ENCODE measurements around the gene ZSCAN4.

Gene ZSCAN4, protein sequence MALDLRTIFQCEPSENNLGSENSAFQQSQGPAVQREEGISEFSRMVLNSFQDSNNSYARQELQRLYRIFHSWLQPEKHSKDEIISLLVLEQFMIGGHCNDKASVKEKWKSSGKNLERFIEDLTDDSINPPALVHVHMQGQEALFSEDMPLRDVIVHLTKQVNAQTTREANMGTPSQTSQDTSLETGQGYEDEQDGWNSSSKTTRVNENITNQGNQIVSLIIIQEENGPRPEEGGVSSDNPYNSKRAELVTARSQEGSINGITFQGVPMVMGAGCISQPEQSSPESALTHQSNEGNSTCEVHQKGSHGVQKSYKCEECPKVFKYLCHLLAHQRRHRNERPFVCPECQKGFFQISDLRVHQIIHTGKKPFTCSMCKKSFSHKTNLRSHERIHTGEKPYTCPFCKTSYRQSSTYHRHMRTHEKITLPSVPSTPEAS

DNA sequence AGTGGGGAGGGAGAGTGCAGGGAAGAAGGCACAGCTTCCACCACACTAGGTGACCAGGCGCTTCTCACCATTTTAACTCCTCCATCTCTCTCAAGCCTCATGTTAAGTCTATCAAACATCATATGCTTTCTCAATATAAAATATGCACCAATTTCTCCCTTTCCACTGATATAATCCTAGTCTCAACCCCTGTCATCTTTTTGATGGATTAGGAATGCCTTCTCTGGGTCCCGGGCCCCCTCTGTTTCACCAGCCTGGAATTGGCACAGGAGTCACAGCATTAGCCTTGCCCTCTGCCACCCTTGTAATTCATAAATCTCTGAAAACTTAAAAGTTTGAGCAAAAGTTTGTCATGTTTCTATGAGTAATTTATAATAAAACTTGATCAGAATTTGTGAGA is at the start of gene ZSCAN4:
Gene ZSCAN4, plus strand, starts transcription at position 301 of the 400 bp plus-strand sequence. CDS start 7,211 bp downstream, outside the sequence.
- H3K27me3 ChIP-seq (ENCODE audit: control insufficient read depth, insufficient read depth, low read length) = 0 out of 2 replicates have a peak, but pooled peaks cover 4% of the 10 kb centered on the region
- no peaks in the 10 kb centered on the region for H3K9me3 ChIP-seq (ENCODE audit: control insufficient read depth, insufficient read depth, low read length)
- no peak within 1 kb of the TSS for H3K9ac ChIP-seq (ENCODE audit: low read depth, low read length)
- H3K27ac ChIP-seq (ENCODE audit: low read depth, low read length) = no peak within 1 kb of the TSS
- H3K36me3 ChIP-seq (ENCODE audit: control insufficient read depth, insufficient read depth, low read length) = no peaks in the 10 kb centered on the region
- peaks cover 11% of the 10 kb centered on the region for H3K4me1 ChIP-seq (ENCODE audit: control insufficient read depth, insufficient read depth, low read length)
- H3K4me3 ChIP-seq (ENCODE audit: low read depth, low read length) = no peak within 1 kb of the TSS

DNA sequence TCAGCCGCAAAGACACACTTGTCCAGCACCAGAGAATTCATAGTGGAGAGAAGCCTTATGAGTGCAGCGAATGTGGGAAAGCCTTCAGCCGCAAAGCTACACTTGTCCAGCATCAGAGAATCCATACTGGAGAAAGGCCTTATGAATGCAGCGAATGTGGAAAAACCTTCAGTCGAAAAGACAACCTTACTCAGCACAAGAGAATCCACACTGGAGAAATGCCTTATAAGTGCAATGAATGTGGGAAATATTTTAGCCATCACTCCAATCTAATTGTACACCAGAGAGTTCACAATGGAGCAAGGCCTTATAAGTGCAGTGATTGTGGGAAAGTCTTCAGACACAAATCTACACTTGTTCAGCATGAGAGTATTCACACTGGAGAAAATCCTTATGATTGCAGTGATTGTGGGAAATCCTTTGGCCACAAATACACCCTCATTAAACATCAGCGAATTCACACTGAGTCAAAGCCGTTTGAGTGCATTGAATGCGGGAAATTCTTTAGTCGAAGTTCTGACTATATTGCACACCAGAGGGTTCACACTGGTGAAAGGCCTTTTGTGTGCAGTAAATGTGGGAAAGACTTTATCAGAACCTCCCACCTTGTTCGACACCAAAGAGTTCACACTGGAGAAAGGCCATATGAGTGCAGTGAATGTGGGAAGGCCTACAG is 47.9 kb upstream of the ZSCAN4 start:
- H3K36me3 ChIP-seq (ENCODE audit: control insufficient read depth, insufficient read depth, low read length) = peaks cover 91% of the 10 kb centered on the region
- H3K9ac ChIP-seq (ENCODE audit: low read depth, low read length) = no peak overlapping the region
- H3K27ac ChIP-seq (ENCODE audit: low read depth, low read length) = no peak overlapping the region
- H3K9me3 ChIP-seq (ENCODE audit: control insufficient read depth, insufficient read depth, low read length) = peaks cover 82% of the 10 kb centered on the region
- no peaks in the 10 kb centered on the region for H3K4me1 ChIP-seq (ENCODE audit: control insufficient read depth, insufficient read depth, low read length)
- H3K4me3 ChIP-seq (ENCODE audit: low read depth, low read length) = peak overlapping the region; percentile 5
- no peaks in the 10 kb centered on the region for H3K27me3 ChIP-seq (ENCODE audit: control insufficient read depth, insufficient read depth, low read length)

- H3K27me3 ChIP-seq (ENCODE audit: control insufficient read depth, insufficient read depth, low read length) = no peaks in the 10 kb centered on the region
- peaks cover 59% of the 10 kb centered on the region for H3K9me3 ChIP-seq (ENCODE audit: control insufficient read depth, insufficient read depth, low read length)
- H3K4me1 ChIP-seq (ENCODE audit: control insufficient read depth, insufficient read depth, low read length) = no peaks in the 10 kb centered on the region
- no peak overlapping the region for H3K27ac ChIP-seq (ENCODE audit: low read depth, low read length)
- no peak overlapping the region for H3K9ac ChIP-seq (ENCODE audit: low read depth, low read length)
- peaks cover 68% of the 10 kb centered on the region for H3K36me3 ChIP-seq (ENCODE audit: control insufficient read depth, insufficient read depth, low read length)
- no peak overlapping the region for H3K4me3 ChIP-seq (ENCODE audit: low read depth, low read length)
Observed at GRCh38 chr19:57623091-57623490, 45.6 kb upstream of the ZSCAN4 start.

DNA sequence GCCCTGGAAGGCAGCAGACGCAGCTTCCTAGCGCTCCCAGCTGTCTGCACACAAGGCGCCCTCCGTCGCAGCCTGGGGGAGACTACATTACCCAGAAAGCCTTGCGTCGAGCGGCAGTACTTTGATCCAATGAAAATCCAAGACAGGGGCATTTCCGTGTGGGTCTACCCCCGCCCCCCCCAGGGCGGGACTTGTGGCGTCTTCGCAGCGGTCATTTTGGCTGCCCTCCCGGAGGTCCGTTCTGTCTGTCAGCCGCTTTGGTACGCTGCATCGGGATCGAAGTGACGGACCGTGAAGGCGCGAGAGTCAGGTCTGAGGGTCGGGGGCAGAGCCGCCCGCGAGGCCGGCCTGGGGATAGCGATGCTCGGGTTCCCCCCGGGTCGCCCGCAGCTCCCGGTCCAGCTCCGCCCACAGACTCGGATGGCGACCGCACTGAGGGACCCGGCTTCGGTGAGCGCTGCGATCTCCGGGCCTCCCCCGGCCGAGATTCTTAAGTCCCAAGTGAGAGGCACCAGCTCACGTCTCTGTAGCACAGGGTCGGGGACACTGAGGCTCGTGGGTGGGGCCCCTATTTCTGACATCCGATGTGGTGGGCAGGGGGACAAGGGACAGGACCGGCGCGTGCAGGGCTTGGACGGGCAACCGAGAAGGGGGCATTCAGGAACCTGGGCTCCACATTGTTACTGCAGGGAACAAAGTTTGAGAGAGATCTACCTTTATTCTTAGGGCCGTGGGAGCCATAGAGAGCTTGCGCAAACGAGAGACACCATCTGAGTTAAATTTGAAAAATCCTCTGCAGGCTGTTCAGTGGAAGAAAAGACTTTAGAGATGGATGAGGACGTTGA is 35.5 kb upstream of the ZSCAN4 start, which contains the start of gene ZNF211:
Gene ZNF211, plus strand, starts transcription at position 182 of the 845 bp plus-strand sequence. Its CDS starts 179 bp downstream, at position 361.
- no peaks in the 10 kb centered on the region for H3K27me3 ChIP-seq (ENCODE audit: control insufficient read depth, insufficient read depth, low read length)
- H3K4me1 ChIP-seq (ENCODE audit: control insufficient read depth, insufficient read depth, low read length) = no peaks in the 10 kb centered on the region
- H3K27ac ChIP-seq (ENCODE audit: low read depth, low read length) = no peak within 1 kb of the TSS
- H3K9me3 ChIP-seq (ENCODE audit: control insufficient read depth, insufficient read depth, low read length) = peaks cover 10% of the 10 kb centered on the region; the same call in 1 of the 2 replicates
- peak within 1 kb of the TSS; percentile 49 for H3K9ac ChIP-seq (ENCODE audit: low read depth, low read length)
- peaks cover 29% of the 10 kb centered on the region for H3K36me3 ChIP-seq (ENCODE audit: control insufficient read depth, insufficient read depth, low read length)
- H3K4me3 ChIP-seq (ENCODE audit: low read depth, low read length) = peak within 1 kb of the TSS; percentile 93

GRCh38 chr19:57633832-57634131 is 35.0 kb upstream of the ZSCAN4 start:
- H3K27me3 ChIP-seq (ENCODE audit: control insufficient read depth, insufficient read depth, low read length) = no peaks in the 10 kb centered on the region
- peak overlapping the region; percentile 93 for H3K4me3 ChIP-seq (ENCODE audit: low read depth, low read length)
- no peaks in the 10 kb centered on the region for H3K4me1 ChIP-seq (ENCODE audit: control insufficient read depth, insufficient read depth, low read length)
- H3K9me3 ChIP-seq (ENCODE audit: control insufficient read depth, insufficient read depth, low read length) = peaks cover 10% of the 10 kb centered on the region; the same call in 1 of the 2 replicates
- H3K9ac ChIP-seq (ENCODE audit: low read depth, low read length) = no peak overlapping the region; the same call in 1 of the 2 replicates
- peaks cover 29% of the 10 kb centered on the region for H3K36me3 ChIP-seq (ENCODE audit: control insufficient read depth, insufficient read depth, low read length)
- no peak overlapping the region for H3K27ac ChIP-seq (ENCODE audit: low read depth, low read length)

DNA sequence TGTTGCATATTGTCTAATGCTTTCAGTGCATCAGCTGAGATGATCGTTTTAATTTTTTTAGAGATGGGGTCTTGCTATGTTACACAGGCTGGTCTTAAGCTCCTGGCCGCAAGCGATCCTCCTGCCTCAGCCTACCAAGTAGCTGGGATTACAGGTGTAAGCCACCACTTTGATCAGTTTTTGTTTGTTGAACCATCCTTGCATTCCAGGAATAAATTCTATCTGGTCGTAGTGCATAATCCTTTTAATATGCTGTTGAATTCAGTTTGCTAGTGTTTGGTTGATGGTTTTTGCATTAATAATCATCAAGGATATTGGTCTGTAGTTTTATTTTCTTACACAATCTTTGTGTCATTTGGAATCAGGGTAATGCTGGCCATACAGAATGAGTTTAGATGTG is 31.4 kb upstream of the ZSCAN4 start:
- Histone ChIP-seq H3K4me1 (ENCODE audit: control insufficient read depth, insufficient read depth, low read length) (no peaks in the 10 kb centered on the region), H3K4me3 (ENCODE audit: low read depth, low read length) (no peak overlapping the region), H3K9me3 (ENCODE audit: control insufficient read depth, insufficient read depth, low read length) (peaks cover 23% of the 10 kb centered on the region), H3K27ac (ENCODE audit: low read depth, low read length) (no peak overlapping the region), H3K9ac (ENCODE audit: low read depth, low read length) (no peak overlapping the region), H3K27me3 (ENCODE audit: control insufficient read depth, insufficient read depth, low read length) (no peaks in the 10 kb centered on the region), H3K36me3 (ENCODE audit: control insufficient read depth, insufficient read depth, low read length) (peaks cover 58% of the 10 kb centered on the region)

GRCh38 chr19:57641715-57642234 is 27.0 kb upstream of the ZSCAN4 start:
- Histone ChIP-seq H3K27me3 (ENCODE audit: control insufficient read depth, insufficient read depth, low read length) (no peaks in the 10 kb centered on the region), H3K4me1 (ENCODE audit: control insufficient read depth, insufficient read depth, low read length) (no peaks in the 10 kb centered on the region), H3K9ac (ENCODE audit: low read depth, low read length) (no peak overlapping the region), H3K9me3 (ENCODE audit: control insufficient read depth, insufficient read depth, low read length) (peaks cover 21% of the 10 kb centered on the region), H3K36me3 (ENCODE audit: control insufficient read depth, insufficient read depth, low read length) (peaks cover 41% of the 10 kb centered on the region), H3K4me3 (ENCODE audit: low read depth, low read length) (no peak overlapping the region), H3K27ac (ENCODE audit: low read depth, low read length) (no peak overlapping the region)

- H3K27ac ChIP-seq (ENCODE audit: low read depth, low read length) = no peak overlapping the region
- peaks cover 35% of the 10 kb centered on the region for H3K36me3 ChIP-seq (ENCODE audit: control insufficient read depth, insufficient read depth, low read length)
- no peak overlapping the region for H3K9ac ChIP-seq (ENCODE audit: low read depth, low read length)
- no peaks in the 10 kb centered on the region for H3K27me3 ChIP-seq (ENCODE audit: control insufficient read depth, insufficient read depth, low read length)
- H3K9me3 ChIP-seq (ENCODE audit: control insufficient read depth, insufficient read depth, low read length) = peaks cover 15% of the 10 kb centered on the region
- H3K4me1 ChIP-seq (ENCODE audit: control insufficient read depth, insufficient read depth, low read length) = no peaks in the 10 kb centered on the region
- no peak overlapping the region for H3K4me3 ChIP-seq (ENCODE audit: low read depth, low read length)
Observed at GRCh38 chr19:57642396-57643046, 26.2 kb upstream of the ZSCAN4 start.

GRCh38 chr19:57643734-57644133 is 25.0 kb upstream of the ZSCAN4 start:
- peaks cover 33% of the 10 kb centered on the region for H3K36me3 ChIP-seq (ENCODE audit: control insufficient read depth, insufficient read depth, low read length)
- no peaks in the 10 kb centered on the region for H3K4me1 ChIP-seq (ENCODE audit: control insufficient read depth, insufficient read depth, low read length)
- H3K27me3 ChIP-seq (ENCODE audit: control insufficient read depth, insufficient read depth, low read length) = no peaks in the 10 kb centered on the region; the same call in 1 of the 2 replicates
- peaks cover 13% of the 10 kb centered on the region; the same call in 1 of the 2 replicates for H3K9me3 ChIP-seq (ENCODE audit: control insufficient read depth, insufficient read depth, low read length)
- no peak overlapping the region for H3K9ac ChIP-seq (ENCODE audit: low read depth, low read length)
- no peak overlapping the region for H3K27ac ChIP-seq (ENCODE audit: low read depth, low read length)
- no peak overlapping the region for H3K4me3 ChIP-seq (ENCODE audit: low read depth, low read length)

GRCh38 chr19:57648331-57649003 is 20.3 kb upstream of the ZSCAN4 start:
- Histone ChIP-seq H3K4me1 (ENCODE audit: control insufficient read depth, insufficient read depth, low read length) (peaks cover 5% of the 10 kb centered on the region; the same call in 1 of the 2 replicates), H3K27ac (ENCODE audit: low read depth, low read length) (no peak overlapping the region), H3K4me3 (ENCODE audit: low read depth, low read length) (no peak overlapping the region), H3K9me3 (ENCODE audit: control insufficient read depth, insufficient read depth, low read length) (no peaks in the 10 kb centered on the region), H3K36me3 (ENCODE audit: control insufficient read depth, insufficient read depth, low read length) (no peaks in the 10 kb centered on the region), H3K27me3 (ENCODE audit: control insufficient read depth, insufficient read depth, low read length) (no peaks in the 10 kb centered on the region; the same call in 1 of the 2 replicates), H3K9ac (ENCODE audit: low read depth, low read length) (no peak overlapping the region)
